ENCODE data around the gene KIF21A. TPM values are rescaled to one million over a fixed set of nuclear protein-coding genes. Genes with fewer than 3 reads are reported as not detected.

The KIF21A gene
- total and polyA plus RNA-seq, 2 of the 13 experiments (the other 11 are each of a cell fraction or from before 2014, with no cell fraction given): 20.6 to 39.7 TPM

- FAIRE-seq (no peak), ATAC-seq (no peak), DNase-seq (ENCODE audit: low spot score) (no peak)
- H3K4me1 ChIP-seq (ENCODE audit: insufficient read depth, low read length): no peaks in the 10 kb centered on the region
- intact Hi-C loops (cut with micrococcal nuclease; ENCODE audit: unreplicated experiment): loop anchor here (5.0 kb wide), 1 partner anchor 52 kb away; no protein-coding TSS in a partner anchor
- in situ Hi-C loops (cut with HindIII; ENCODE audit: extremely low pct_ligation_motif_present, low pct_unique_long_range_greater_than_20kb): no loop called here
- TF ChIP-seq, protein P1, sequence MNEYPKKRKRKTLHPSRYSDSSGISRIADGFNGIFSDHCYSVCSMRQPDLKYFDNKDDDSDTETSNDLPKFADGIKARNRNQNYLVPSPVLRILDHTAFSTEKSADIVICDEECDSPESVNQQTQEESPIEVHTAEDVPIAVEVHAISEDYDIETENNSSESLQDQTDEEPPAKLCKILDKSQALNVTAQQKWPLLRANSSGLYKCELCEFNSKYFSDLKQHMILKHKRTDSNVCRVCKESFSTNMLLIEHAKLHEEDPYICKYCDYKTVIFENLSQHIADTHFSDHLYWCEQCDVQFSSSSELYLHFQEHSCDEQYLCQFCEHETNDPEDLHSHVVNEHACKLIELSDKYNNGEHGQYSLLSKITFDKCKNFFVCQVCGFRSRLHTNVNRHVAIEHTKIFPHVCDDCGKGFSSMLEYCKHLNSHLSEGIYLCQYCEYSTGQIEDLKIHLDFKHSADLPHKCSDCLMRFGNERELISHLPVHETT (CRISPR knock-in tag; conservative IDR thresholded peaks at IDR 0.05): no peak
- TF ChIP-seq U2AF1 (optimal IDR thresholded peaks at IDR 0.05; ENCODE audit: low read depth, low read length) (no peak), SMAD9 (CRISPR knock-in tag; IDR thresholded peaks at IDR 0.05) (no peak)
- no peak overlapping the region for H3K27ac ChIP-seq (ENCODE audit: extremely low read length, insufficient read depth, low read length)
- peaks cover 6 to 31% of the 10 kb centered on the region in 2 experiments; a peak in 4 of 5 replicates for H3K36me3 ChIP-seq (replicated peaks in 1 of 2; ENCODE audit: control insufficient read depth in 1 of 2, insufficient read depth in 2 of 2, low read length in 2 of 2)
- H3K9me3 ChIP-seq (ENCODE audit: low read length): no peaks in the 10 kb centered on the region
- no peak overlapping the region for H3K9ac ChIP-seq (ENCODE audit: insufficient read depth, low read depth, low read length)
- CTCF ChIA-PET (ENCODE audit: low intra/inter-chr PET ratio, low total read pairs): no interaction called here
- no peaks in the 10 kb centered on the region for H3K79me2 ChIP-seq (ENCODE audit: insufficient read depth, low read length)
- no peak overlapping the region for H2AFZ ChIP-seq (ENCODE audit: low read length)
- no peaks in the 10 kb centered on the region for H4K20me1 ChIP-seq (ENCODE audit: insufficient read depth, low read length)
- H3K4me3 ChIP-seq (replicated peaks in 1 of 3; ENCODE audit: insufficient read depth in 1 of 3, low read depth in 2 of 3, low read length in 3 of 3): no peak overlapping the region
- BruUV-seq (replicated peaks): no TSS peak
- no peaks in the 10 kb centered on the region for H3K27me3 ChIP-seq (ENCODE audit: control insufficient read depth in 1 of 2, insufficient read depth in 2 of 2, low read length in 2 of 2)
- POLR2A ChIA-PET: no interaction called here
- H3K4me2 ChIP-seq (ENCODE audit: low read depth, low read length): no peak overlapping the region
Observed at GRCh38 chr12:39354955-39355354, 88.0 kb downstream of the KIF21A start.

DNA sequence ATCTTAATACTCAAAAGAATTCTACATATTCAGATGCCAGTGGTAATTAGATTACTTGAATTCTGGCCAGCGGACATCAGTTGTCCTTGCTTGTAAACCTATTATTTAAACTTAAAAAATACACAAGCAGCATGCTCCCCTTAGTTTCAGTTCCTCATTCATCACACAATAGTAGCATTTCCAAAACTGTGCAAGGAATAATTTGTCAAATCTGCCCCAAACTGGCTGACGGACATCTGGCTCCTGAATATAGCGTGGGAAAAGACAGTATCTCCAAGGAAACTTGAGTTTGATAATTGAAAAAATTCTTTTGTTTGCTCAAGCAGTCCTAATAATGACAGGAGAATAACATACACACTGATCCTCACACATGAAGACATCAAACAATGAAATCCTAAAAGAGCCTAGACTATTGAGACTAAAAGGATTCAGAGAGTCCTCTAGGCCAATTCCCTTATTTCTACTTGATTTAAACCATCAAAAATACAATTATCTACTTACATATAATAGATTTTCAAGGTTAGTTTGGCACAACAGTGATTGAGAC is 90.4 kb downstream of the KIF21A start:
- FAIRE-seq: no peak
- no peak for DNase-seq (ENCODE audit: low spot score)
- H3K9ac ChIP-seq (ENCODE audit: insufficient read depth, low read depth, low read length): no peak overlapping the region
- H2AFZ ChIP-seq (ENCODE audit: low read length): no peak overlapping the region
- no peaks in the 10 kb centered on the region for H4K20me1 ChIP-seq (ENCODE audit: insufficient read depth, low read length)
- intact Hi-C loops (cut with micrococcal nuclease; ENCODE audit: unreplicated experiment): no loop called here
- no peaks in the 10 kb centered on the region for H3K27me3 ChIP-seq (ENCODE audit: control insufficient read depth in 1 of 2, insufficient read depth in 2 of 2, low read length in 2 of 2)
- 96% methylated on average over 3 of the region's 3 CpGs for WGBS (ENCODE audit: low lambda C conversion rate)
- in situ Hi-C loops (cut with HindIII; ENCODE audit: extremely low pct_ligation_motif_present, low pct_unique_long_range_greater_than_20kb): no loop called here
- no peak overlapping the region for H3K27ac ChIP-seq (ENCODE audit: extremely low read length, insufficient read depth, low read length)
- H3K4me3 ChIP-seq (replicated peaks in 1 of 3; ENCODE audit: insufficient read depth in 1 of 3, low read depth in 2 of 3, low read length in 3 of 3): no peak overlapping the region
- no peak for ATAC-seq
- H3K4me1 ChIP-seq (ENCODE audit: insufficient read depth, low read length): peaks cover 10% of the 10 kb centered on the region
- no TSS peak for BruUV-seq (replicated peaks)
- H3K79me2 ChIP-seq (ENCODE audit: insufficient read depth, low read length): no peaks in the 10 kb centered on the region
- no peak overlapping the region for H3K4me2 ChIP-seq (ENCODE audit: low read depth, low read length)
- H3K9me3 ChIP-seq (ENCODE audit: low read length): no peaks in the 10 kb centered on the region
- TF ChIP-seq SRF (IDR thresholded peaks at IDR 0.05; ENCODE audit: low read depth, low read length) (no peak), NR0B2 (CRISPR knock-in tag; IDR thresholded peaks at IDR 0.05) (no peak), NR3C1 (CRISPR knock-in tag; IDR thresholded peaks at IDR 0.05) (no peak), ZFAT (CRISPR knock-in tag; conservative IDR thresholded peaks at IDR 0.05) (no peak), PPARG (CRISPR knock-in tag; conservative IDR thresholded peaks at IDR 0.05) (no peak), ZNF619 (CRISPR knock-in tag; IDR thresholded peaks at IDR 0.05) (no peak), AKAP8 (CRISPR knock-in tag; IDR thresholded peaks at IDR 0.05) (no peak), YEATS4 (CRISPR knock-in tag; IDR thresholded peaks at IDR 0.05; ENCODE audit: borderline replicate concordance) (no peak), ZHX1 (CRISPR knock-in tag; IDR thresholded peaks at IDR 0.05; ENCODE audit: low read depth) (no peak), NCOR1 (IDR thresholded peaks at IDR 0.05; ENCODE audit: borderline replicate concordance, low read length) (no peak), HDAC6 (IDR thresholded peaks at IDR 0.05; ENCODE audit: low read depth, low read length) (no peak)
- POLR2A ChIA-PET: no interaction called here
- H3K36me3 ChIP-seq (replicated peaks in 1 of 2; ENCODE audit: control insufficient read depth in 1 of 2, insufficient read depth in 2 of 2, low read length in 2 of 2): peaks cover 4 to 25% of the 10 kb centered on the region in 2 experiments; a peak in 3 of 5 replicates
- CTCF ChIA-PET (ENCODE audit: low intra/inter-chr PET ratio, low total read pairs): no interaction called here
